Kidney epithelial cell (primary cell): ENCODE measurements around the gene CYP27A1. TPM values are rescaled to one million over a fixed set of nuclear protein-coding genes. Genes with fewer than 3 reads are reported as not detected.

Source experiments
- DNase-seq: peaks from one replicate; pipeline ENCODE4 v3.0.0-alpha.2; 2010; ENCODE audit warnings: low read depth
- H3K27me3 ChIP-seq: 2 replicates; pipeline ENCODE4 v1.6.0; 2011; ENCODE audit warnings: low read length; ENCODE audit not compliant: control insufficient read depth, insufficient read depth
- H3K36me3 ChIP-seq: 2 replicates; pipeline ENCODE4 v1.5.1; 2011; ENCODE audit warnings: low read length; ENCODE audit not compliant: control insufficient read depth, insufficient read depth
- H3K4me3 ChIP-seq: 2 replicates; pipeline ENCODE4 v1.5.1; 2011; ENCODE audit warnings: low read depth, mild to moderate bottlenecking, control low read depth, low read length
- total RNA-seq: library from RNA; depleted of rRNA; stranded (reverse); fragments of >200 nt; gene quantifications from 2 replicates; pipeline ENCODE4 v1.2.3, GENCODE V29; 2015
- TF ChIP-seq, protein P1 (sequence below): IDR thresholded peaks from 2 replicates; pipeline ENCODE4 v1.5.1; 2011; ENCODE audit warnings: mild to moderate bottlenecking, moderate library complexity, low read length, control low read depth, inconsistent platforms; ENCODE audit not compliant: insufficient read depth, poor library complexity, severe bottlenecking

The CYP27A1 gene
- total RNA-seq, 1 donor from 2014 or later = 25.3 TPM

- Histone ChIP-seq H3K4me3 (no peak overlapping the region), H3K36me3 (no peaks in the 10 kb centered on the region), H3K27me3 (peaks cover 29% of the 10 kb centered on the region)
- TF ChIP-seq, protein P1, sequence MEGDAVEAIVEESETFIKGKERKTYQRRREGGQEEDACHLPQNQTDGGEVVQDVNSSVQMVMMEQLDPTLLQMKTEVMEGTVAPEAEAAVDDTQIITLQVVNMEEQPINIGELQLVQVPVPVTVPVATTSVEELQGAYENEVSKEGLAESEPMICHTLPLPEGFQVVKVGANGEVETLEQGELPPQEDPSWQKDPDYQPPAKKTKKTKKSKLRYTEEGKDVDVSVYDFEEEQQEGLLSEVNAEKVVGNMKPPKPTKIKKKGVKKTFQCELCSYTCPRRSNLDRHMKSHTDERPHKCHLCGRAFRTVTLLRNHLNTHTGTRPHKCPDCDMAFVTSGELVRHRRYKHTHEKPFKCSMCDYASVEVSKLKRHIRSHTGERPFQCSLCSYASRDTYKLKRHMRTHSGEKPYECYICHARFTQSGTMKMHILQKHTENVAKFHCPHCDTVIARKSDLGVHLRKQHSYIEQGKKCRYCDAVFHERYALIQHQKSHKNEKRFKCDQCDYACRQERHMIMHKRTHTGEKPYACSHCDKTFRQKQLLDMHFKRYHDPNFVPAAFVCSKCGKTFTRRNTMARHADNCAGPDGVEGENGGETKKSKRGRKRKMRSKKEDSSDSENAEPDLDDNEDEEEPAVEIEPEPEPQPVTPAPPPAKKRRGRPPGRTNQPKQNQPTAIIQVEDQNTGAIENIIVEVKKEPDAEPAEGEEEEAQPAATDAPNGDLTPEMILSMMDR = no peak
- DNase-seq = no peak
These were observed 45.9 kb downstream of the CYP27A1 start for GRCh38 chr2:218827701-218828476.

DNA sequence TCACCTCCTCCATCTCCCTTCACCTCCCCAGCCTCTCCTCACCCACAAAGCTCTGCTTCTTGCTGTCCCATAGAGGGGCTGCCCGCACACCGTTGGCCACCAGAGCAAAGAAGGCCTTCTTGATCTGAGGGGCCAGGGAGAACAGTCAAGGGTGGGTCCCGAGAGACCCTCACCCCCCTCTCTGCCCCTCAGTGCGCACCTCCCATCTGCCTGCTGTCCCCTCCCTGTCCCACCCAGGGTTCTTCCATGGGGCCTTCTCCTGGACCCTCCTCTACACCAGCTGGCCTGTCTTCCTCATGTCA lies 46.5 kb downstream of the CYP27A1 start:
- Histone ChIP-seq H3K36me3 (no peaks in the 10 kb centered on the region), H3K4me3 (no peak overlapping the region), H3K27me3 (peaks cover 29% of the 10 kb centered on the region)
- TF ChIP-seq, protein P1 = no peak
- no peak for DNase-seq

- no peak for DNase-seq
- peaks cover 33% of the 10 kb centered on the region for H3K27me3 ChIP-seq
- H3K36me3 ChIP-seq = no peaks in the 10 kb centered on the region
- no peak overlapping the region for H3K4me3 ChIP-seq
- TF ChIP-seq, protein P1 = no peak
These were observed 48.0 kb downstream of the CYP27A1 start for GRCh38 chr2:218829868-218830451.

- Histone ChIP-seq H3K27me3 (peaks cover 33% of the 10 kb centered on the region), H3K36me3 (no peaks in the 10 kb centered on the region), H3K4me3 (no peak overlapping the region)
- DNase-seq = no peak
- TF ChIP-seq, protein P1 = no peak
These were observed 48.8 kb downstream of the CYP27A1 start for GRCh38 chr2:218830526-218831306.

DNA sequence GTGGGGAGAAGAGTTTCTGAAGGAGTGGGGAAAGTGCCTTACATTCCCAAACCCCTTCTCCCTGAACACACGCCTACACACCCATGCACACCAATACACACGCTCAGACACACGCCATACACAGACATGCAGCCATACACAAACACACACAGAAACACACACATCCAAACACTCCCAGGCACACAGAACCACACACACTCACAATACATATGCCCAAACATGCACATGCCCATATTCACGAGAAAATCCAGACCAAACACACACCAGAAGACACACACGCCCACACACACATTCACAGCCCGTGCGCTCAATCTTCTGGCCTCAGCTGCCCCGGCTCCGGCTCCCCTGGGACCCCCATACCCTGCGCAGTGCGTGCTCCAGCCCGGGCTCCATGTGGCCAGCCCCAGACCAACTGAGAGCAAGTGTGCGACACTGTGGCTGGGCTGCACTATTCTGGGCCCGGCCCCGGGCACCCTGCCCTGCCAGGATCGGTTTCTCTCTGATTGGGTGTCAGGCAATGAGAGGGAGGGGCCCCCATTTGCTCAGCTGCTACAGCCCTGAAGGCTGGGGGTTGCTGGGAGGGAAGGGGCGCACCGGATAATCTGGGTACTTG lies 49.5 kb downstream of the CYP27A1 start, which contains the start of gene PRKAG3:
Gene PRKAG3, minus strand, starts transcription at position 426 of the 613 bp plus-strand sequence.
- Histone ChIP-seq H3K4me3 (no peak within 1 kb of the TSS), H3K27me3 (peaks cover 33% of the 10 kb centered on the region), H3K36me3 (no peaks in the 10 kb centered on the region)
- TF ChIP-seq, protein P1 = no peak
- DNase-seq = no peak
